Gastrocnemius medialis (tissue), 4 donors: ENCODE measurements around the gene PLEKHG4B.

Experiments
- CTCF ChIP-seq, 5 experiments: fragments of 450-650 bp in 3 of 5; fragments of 200-600 bp in 2 of 5; sonication (generic) in 2 of 5; IDR thresholded peaks in 4 of 5; conservative IDR thresholded peaks in 1 of 5; 1 replicate in 4 of 5; 2 replicates in 1 of 5; pipeline ENCODE4 v1.5.1; 2016 to 2019; ENCODE audit warnings: antibody characterized with exemption in 5 of 5, mild to moderate bottlenecking in 3 of 5, moderate library complexity in 3 of 5
- POLR2A ChIP-seq, 2 donors: fragments of 450-650 bp; IDR thresholded peaks; one replicate each; pipeline ENCODE4 v1.6.1; 2017; ENCODE audit warnings: antibody characterized with exemption in 2 of 2, mild to moderate bottlenecking in 2 of 2, moderate library complexity in 2 of 2

- TF ChIP-seq CTCF (IDR thresholded peaks at IDR 0.05 in 4 of 5, conservative IDR thresholded peaks at IDR 0.05 in 1 of 5) (no peak), POLR2A (IDR thresholded peaks at IDR 0.05) (no peak)
Measured at GRCh38 chr5:199197-199949, 107.4 kb downstream of the PLEKHG4B start.
